ENCODE measurements around the gene LKAAEAR1. TPM values are rescaled to one million over a fixed set of nuclear protein-coding genes. Genes with fewer than 3 reads are reported as not detected.

Gene LKAAEAR1
- total and polyA plus RNA-seq, 9 of the 15 experiments (the other 6 are each of a cell fraction or from before 2014, with no cell fraction given): not detected

GRCh38 chr20:64074184-64074789 is 9.9 kb downstream of the LKAAEAR1 start:
- H3K9ac ChIP-seq (ENCODE audit: insufficient read depth in 1 of 2, low read depth in 2 of 2, low read length in 2 of 2): peak overlapping the region in 1 of 2 experiments; percentile 68; a peak in 2 of 4 replicates
- POLR2A ChIA-PET: interaction anchor here (0.9 to 1.5 kb wide), 3 partner anchors 8 to 14 kb away, joined by 3 to 4 read pairs (median 4); no protein-coding TSS in a partner anchor
- no peak for TF ChIP-seq ZBTB40 (IDR thresholded peaks at IDR 0.05)
- no peak for TF ChIP-seq ZBTB40 (CRISPR knock-in tag; IDR thresholded peaks at IDR 0.05)
- no peak for TF ChIP-seq RBM22 (IDR thresholded peaks at IDR 0.05; ENCODE audit: low read depth, low read length, poor library complexity, severe bottlenecking)
- TF ChIP-seq HBP1 (CRISPR knock-in tag; IDR thresholded peaks at IDR 0.05): no peak

More at GRCh38 chr20:64074184-64074789, 9.9 kb downstream of the LKAAEAR1 start:
- no peaks in the 10 kb centered on the region for H3K9me3 ChIP-seq (replicated peaks; ENCODE audit: control insufficient read depth, insufficient read depth, low read depth, low read length)
- no TSS peak for BruUV-seq (replicated peaks)
- no peak overlapping the region for H2AFZ ChIP-seq (ENCODE audit: low read depth, low read length)
- no peak overlapping the region for H3K4me3 ChIP-seq
- H3K9me1 ChIP-seq (ENCODE audit: control insufficient read depth, insufficient read depth, low read length): no peaks in the 10 kb centered on the region
- 87% methylated on average over 18 of the region's 28 CpGs for WGBS (ENCODE audit: insufficient coverage, low coverage, missing lambda C conversion rate)
- ATAC-seq (no peak), DNase-seq (ENCODE audit: extremely low read depth in 1 of 4, low spot score in 3 of 4) (no peak), FAIRE-seq (no peak)
- in situ Hi-C loops (cut with MboI): no loop called here
- CTCF ChIA-PET (ENCODE audit: low intra/inter-chr PET ratio): no interaction called here
- H3K79me2 ChIP-seq (ENCODE audit: control insufficient read depth, insufficient read depth, low read length): peaks cover 10% of the 10 kb centered on the region; the same call in 2 of the 3 replicates
- peaks cover 8% of the 10 kb centered on the region; the same call in 1 of the 3 replicates for H3K36me3 ChIP-seq (ENCODE audit: control insufficient read depth, insufficient read depth, low read length)
- intact Hi-C loops (cut with micrococcal nuclease): no loop called here
- no peak overlapping the region for H3K4me2 ChIP-seq (ENCODE audit: insufficient read depth, low read length)
- no peaks in the 10 kb centered on the region for H4K20me1 ChIP-seq (replicated peaks; ENCODE audit: control insufficient read depth, insufficient read depth, low read length)
- peaks cover 13 to 83% of the 10 kb centered on the region in 2 experiments; a peak in 4 of 5 replicates for H3K4me1 ChIP-seq (replicated peaks in 1 of 2; ENCODE audit: control insufficient read depth in 2 of 2, insufficient read depth in 2 of 2, low read length in 2 of 2)
- H3K27ac ChIP-seq (ENCODE audit: extremely low read depth, low read depth, low read length): no peak overlapping the region
- no peaks in the 10 kb centered on the region for H3K27me3 ChIP-seq (ENCODE audit: control insufficient read depth in 2 of 2, insufficient read depth in 2 of 2, low read length in 2 of 2)

All from K562 (cell line).